Heart left ventricle (tissue), 16 donors: ENCODE measurements around the gene TNS4. TPM values are rescaled to one million over a fixed set of nuclear protein-coding genes. Genes with fewer than 3 reads are reported as not detected.

ENCODE experiments used
- ATAC-seq, 4 donors: fragments of 200-7000 bp; cut with Tn5 transposase; one replicate each; pipeline ENCODE4 v1.9.1; 2020 to 2022; ENCODE audit warnings: moderate library complexity in 4 of 4, mild to moderate bottlenecking in 3 of 4, moderate number of reproducible peaks in 1 of 4
- DNase-seq, 5 donors: peaks; one replicate each; pipeline ENCODE4 v3.0.0-alpha.2; 2020
- H3K27ac ChIP-seq, 12 donors: fragments of 200-600 bp; sonication (generic) in 4 of 12; one replicate each; pipeline versions ENCODE4 v1.5.0 to v1.8.0; 2016 to 2022; ENCODE audit warnings: mild to moderate bottlenecking in 2 of 12
- H3K27me3 ChIP-seq, 9 donors: fragments of 200-600 bp; sonication (generic) in 2 of 9; one replicate each; pipeline versions ENCODE4 v1.5.1 to v1.8.0; 2016 to 2022; ENCODE audit warnings: mild to moderate bottlenecking in 3 of 9
- H3K36me3 ChIP-seq, 9 donors: fragments of 200-600 bp; sonication (generic) in 2 of 9; one replicate each; pipeline versions ENCODE4 v1.5.0 to v1.8.0; 2018 to 2022; ENCODE audit warnings: mild to moderate bottlenecking in 2 of 9
- H3K4me1 ChIP-seq, 12 donors: fragments of 200-600 bp; sonication (generic) in 4 of 12; one replicate each; pipeline versions ENCODE4 v1.5.0 to v1.8.0; 2016 to 2022; ENCODE audit warnings: mild to moderate bottlenecking in 3 of 12
- H3K4me3 ChIP-seq, 12 donors: fragments of 200-600 bp; sonication (generic) in 4 of 12; one replicate each; pipeline versions ENCODE4 v1.5.0 to v1.8.0; 2017 to 2022; ENCODE audit warnings: mild to moderate bottlenecking in 9 of 12, moderate library complexity in 4 of 12
- H3K9me3 ChIP-seq, 12 donors: fragments of 200-600 bp; sonication (generic) in 4 of 12; one replicate each; pipeline versions ENCODE4 v1.5.0 to v1.8.0; 2016 to 2022; ENCODE audit warnings: mild to moderate bottlenecking in 1 of 12
- POLR2A ChIP-seq, 2 donors: fragments of 450-650 bp; IDR thresholded peaks; one replicate each; pipeline ENCODE4 v1.6.1; 2017; ENCODE audit warnings: antibody characterized with exemption in 2 of 2, mild to moderate bottlenecking in 2 of 2, moderate library complexity in 2 of 2
- WGBS, 4 donors: extraction: QIAGEN DNeasy Blood & Tissue Kit in 2 of 4; methylation state at CpG; one replicate each; pipeline versions ENCODE4 v1.1.5 to v1.1.7; 2013 to 2018; 5-methylcytosine and 5-hydroxymethylcytosine counted together
- intact Hi-C, 10 donors: fragments of 100-400 bp; cut with DNase I; formaldehyde crosslinking; loops; one replicate each; pipeline versions ENCODE4 v1.11.1 to v1.14.2; 2022
- polyA plus RNA-seq, 2 donors: library from polyadenylated mRNA; stranded (reverse); fragments of 200-250 nt; gene quantifications; one replicate each; pipeline ENCODE4 v1.2.3, GENCODE V29; 2013
- total RNA-seq, 9 donors: library from RNA; depleted of rRNA in 2 of 9; stranded (reverse); fragments of >200 nt in 2 of 9; fragmentation: NEBNext Ultra II Directional in 3 of 9; extraction: Animal tissue kit (Norgen Biotek cat#: 25700) in 3 of 9; gene quantifications; one replicate each; pipeline versions ENCODE4 v1.1.0 to v1.2.4, GENCODE V29; 2016 to 2023
- TF ChIP-seq, protein P1 (sequence below), 12 donors: fragments of 200-600 bp; sonication (generic) in 4 of 12; IDR thresholded peaks; one replicate each; pipeline versions ENCODE4 v1.5.0 to v1.8.0; 2018 to 2022; ENCODE audit warnings: antibody characterized with exemption in 12 of 12, mild to moderate bottlenecking in 5 of 12
- donor health status: ischemic (EF 13 %, LVEDD 7.1; RV severe dilation, severe dysfunction).
- donor health status: healthy with polysubstance abuse.
- donor health status: DM: no; HTN: yes; CAD: no.
- donor health status: DM: no; HTN: no; CAD: no.
- donor health status: ischemic (EF 25% LVEDD 6.9; RV normal size, moderate dysfunction).
- donor health status: ischemic (EF 25% LVEDD 5.7; RV mildly dilated, moderate dysfunction).
- donor health status: healthy.
- donor health status: DM: yes; HTN: yes; CAD: no.
- donor health status: ischemic (EF 35%, LVEDD 5.7; RV mildly dilated, moderate dysfunction).
- donor health status: nonischemic (EF 11% LVEDD 7.7; RV severe dilation, severe dysfunction).
- donor health status: DM: yes; HTN: yes; CAD: no.
- donor health status: PGD.
- donor health status: ischemic (EF 29% LVEDD 5.4; RV normal size, mild dysfunction).
- donor health status: nonischemic (EF 23%, LVEDD 6.1; RV moderate dilation, normal function).

Gene TNS4
- total and polyA plus RNA-seq, 11 donors = 0.16 to 0.91 TPM; not detected in 9

- peak in 2 of 5 donors; percentile 43 to 73 for DNase-seq
Measured at GRCh38 chr17:40457964-40458791, 43.2 kb downstream of the TNS4 start.

GRCh38 chr17:40457369-40457768 is 44.1 kb downstream of the TNS4 start:
- intact Hi-C loops = no loop called here
- H3K4me3 ChIP-seq = no peak overlapping the region
- H3K27me3 ChIP-seq = no peaks in the 10 kb centered on the region
- H3K27ac ChIP-seq = peak overlapping the region in 4 of 12 donors; percentile 4 to 97 (median 9)
- DNase-seq (peak in 1 of 5 donors; percentile 0), ATAC-seq (no peak)
- no peaks in the 10 kb centered on the region for H3K9me3 ChIP-seq
- peaks cover 6 to 82% (median 50%) of the 10 kb centered on the region in 12 donors for H3K4me1 ChIP-seq
- TF ChIP-seq, protein P1, sequence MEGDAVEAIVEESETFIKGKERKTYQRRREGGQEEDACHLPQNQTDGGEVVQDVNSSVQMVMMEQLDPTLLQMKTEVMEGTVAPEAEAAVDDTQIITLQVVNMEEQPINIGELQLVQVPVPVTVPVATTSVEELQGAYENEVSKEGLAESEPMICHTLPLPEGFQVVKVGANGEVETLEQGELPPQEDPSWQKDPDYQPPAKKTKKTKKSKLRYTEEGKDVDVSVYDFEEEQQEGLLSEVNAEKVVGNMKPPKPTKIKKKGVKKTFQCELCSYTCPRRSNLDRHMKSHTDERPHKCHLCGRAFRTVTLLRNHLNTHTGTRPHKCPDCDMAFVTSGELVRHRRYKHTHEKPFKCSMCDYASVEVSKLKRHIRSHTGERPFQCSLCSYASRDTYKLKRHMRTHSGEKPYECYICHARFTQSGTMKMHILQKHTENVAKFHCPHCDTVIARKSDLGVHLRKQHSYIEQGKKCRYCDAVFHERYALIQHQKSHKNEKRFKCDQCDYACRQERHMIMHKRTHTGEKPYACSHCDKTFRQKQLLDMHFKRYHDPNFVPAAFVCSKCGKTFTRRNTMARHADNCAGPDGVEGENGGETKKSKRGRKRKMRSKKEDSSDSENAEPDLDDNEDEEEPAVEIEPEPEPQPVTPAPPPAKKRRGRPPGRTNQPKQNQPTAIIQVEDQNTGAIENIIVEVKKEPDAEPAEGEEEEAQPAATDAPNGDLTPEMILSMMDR (IDR thresholded peaks at IDR 0.05) = no peak
- H3K36me3 ChIP-seq = peaks cover 0 to 66% (median 48%) of the 10 kb centered on the region in 9 donors
- WGBS, 4 donors = 83 to 89% (median 87%) methylated on average over 3 of the region's 3 CpGs

More at GRCh38 chr17:40457964-40458791, 43.2 kb downstream of the TNS4 start:
- 25 to 43% (median 41%) methylated on average over 13 to 16 of the region's 16 CpGs for WGBS, 4 donors
- TF ChIP-seq, protein P1 (IDR thresholded peaks at IDR 0.05) = no peak
- no peak for TF ChIP-seq POLR2A (IDR thresholded peaks at IDR 0.05)
- peak overlapping the region in 6 of 12 donors; percentile 4 to 97 (median 12) for H3K27ac ChIP-seq
- intact Hi-C loops = no loop called here
- H3K4me1 ChIP-seq = peaks cover 6 to 82% (median 50%) of the 10 kb centered on the region in 12 donors
- peak in 2 of 4 donors; percentile 34 to 35 for ATAC-seq
- no peaks in the 10 kb centered on the region for H3K9me3 ChIP-seq
- peaks cover 0 to 58% (median 45%) of the 10 kb centered on the region in 9 donors for H3K36me3 ChIP-seq
- H3K4me3 ChIP-seq = no peak overlapping the region
- no peaks in the 10 kb centered on the region for H3K27me3 ChIP-seq

DNA sequence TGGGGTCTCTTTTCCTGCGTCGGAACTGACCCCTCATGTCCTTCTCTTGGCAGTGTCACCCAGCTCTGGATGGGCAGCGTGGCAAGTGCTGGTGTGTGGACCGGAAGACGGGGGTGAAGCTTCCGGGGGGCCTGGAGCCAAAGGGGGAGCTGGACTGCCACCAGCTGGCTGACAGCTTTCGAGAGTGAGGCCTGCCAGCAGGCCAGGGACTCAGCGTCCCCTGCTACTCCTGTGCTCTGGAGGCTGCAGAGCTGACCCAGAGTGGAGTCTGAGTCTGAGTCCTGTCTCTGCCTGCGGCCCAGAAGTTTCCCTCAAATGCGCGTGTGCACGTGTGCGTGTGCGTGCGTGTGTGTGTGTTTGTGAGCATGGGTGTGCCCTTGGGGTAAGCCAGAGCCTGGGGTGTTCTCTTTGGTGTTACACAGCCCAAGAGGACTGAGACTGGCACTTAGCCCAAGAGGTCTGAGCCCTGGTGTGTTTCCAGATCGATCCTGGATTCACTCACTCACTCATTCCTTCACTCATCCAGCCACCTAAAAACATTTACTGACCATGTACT is 44.9 kb downstream of the TNS4 start:
- peak in 3 of 4 donors; percentile 3 to 9 (median 4) for ATAC-seq
- Histone ChIP-seq H3K4me1 (peaks cover 11 to 82% (median 51%) of the 10 kb centered on the region in 12 donors), H3K9me3 (no peaks in the 10 kb centered on the region), H3K27ac (peak overlapping the region in 6 of 12 donors; percentile 4 to 97 (median 29)), H3K27me3 (no peaks in the 10 kb centered on the region), H3K4me3 (no peak overlapping the region), H3K36me3 (peaks cover 0 to 72% (median 48%) of the 10 kb centered on the region in 9 donors)
- 54 to 75% (median 57%) methylated on average over 13 to 16 of the region's 16 CpGs for WGBS, 4 donors
- TF ChIP-seq POLR2A (IDR thresholded peaks at IDR 0.05) = no peak
- TF ChIP-seq, protein P1 (IDR thresholded peaks at IDR 0.05) = no peak
- intact Hi-C loops = no loop called here
- peak in 3 of 5 donors; percentile 52 to 69 (median 54) for DNase-seq

GRCh38 chr17:40454613-40454995 is 46.8 kb downstream of the TNS4 start:
- ATAC-seq (no peak), DNase-seq (peak in 2 of 5 donors; percentile 12 to 20)
- WGBS, 4 donors = 65 to 91% (median 85%) methylated on average over 2 of the region's 2 CpGs; no CpG with 5 or more reads in 1 of the 4 donors
- intact Hi-C loops = no loop called here
- H3K27me3 ChIP-seq = no peaks in the 10 kb centered on the region
- peaks cover 14 to 89% (median 63%) of the 10 kb centered on the region in 12 donors for H3K4me1 ChIP-seq
- peak overlapping the region in 2 of 12 donors; percentile 0 to 97 for H3K27ac ChIP-seq
- TF ChIP-seq POLR2A (IDR thresholded peaks at IDR 0.05) = no peak
- TF ChIP-seq, protein P1 (IDR thresholded peaks at IDR 0.05) = no peak
- H3K4me3 ChIP-seq = no peak overlapping the region
- no peaks in the 10 kb centered on the region for H3K9me3 ChIP-seq
- peaks cover 0 to 72% (median 48%) of the 10 kb centered on the region in 9 donors for H3K36me3 ChIP-seq
